Motor neuron (in vitro differentiated cells): ENCODE results near the gene TTN. TPM values are rescaled to one million over a fixed set of nuclear protein-coding genes. Genes with fewer than 3 reads are reported as not detected.

Experiments
- ATAC-seq, 8 experiments: fragments of 200-7000 bp; cut with Tn5 transposase; replicated peaks in 6 of 8; 2 replicates each; pipeline ENCODE4 v1.8.0; 2021; ENCODE audit warnings: mild to moderate bottlenecking in 8 of 8, moderate library complexity in 8 of 8
- H3K27ac ChIP-seq, 2 donors: fragments of 250-450 bp; sonication (Bioruptor Pico); 2 replicates each; pipeline ENCODE4 v1.9.0; 2021; ENCODE audit warnings: antibody characterized with exemption in 2 of 2, mild to moderate bottlenecking in 2 of 2, moderate library complexity in 1 of 2
- H3K4me1 ChIP-seq, 2 donors: fragments of 250-450 bp; sonication (Bioruptor Pico); replicated peaks in 1 of 2; 2 replicates each; pipeline ENCODE4 v1.6.1; 2021; ENCODE audit warnings: antibody characterized with exemption in 2 of 2, mild to moderate bottlenecking in 2 of 2, moderate library complexity in 1 of 2
- H3K4me3 ChIP-seq, 5 donors: fragments of 250-450 bp; sonication (Bioruptor Pico); 2 replicates each; pipeline ENCODE4 v1.9.0; 2021; ENCODE audit warnings: antibody characterized with exemption in 5 of 5, mild to moderate bottlenecking in 5 of 5, moderate library complexity in 4 of 5
- WGBS, 10 experiments: fragments of 450-650 bp; shearing (Covaris generic); methylation state at CpG; one replicate each; pipeline ENCODE4 v1.0.0; 2022; 5-methylcytosine and 5-hydroxymethylcytosine counted together
- in situ Hi-C, 9 experiments: fragments of 400-800 bp; cut with MboI; loops; one replicate each; pipeline ENCODE4 v1.15.0; 2021; ENCODE audit warnings: low sequenced_read_pairs in 9 of 9, low pct_unique_long_range_greater_than_20kb in 2 of 9; ENCODE audit not compliant: unreplicated experiment in 9 of 9
- total RNA-seq, 8 experiments: library from RNA; unstranded; fragments of 300-600 nt; gene quantifications; 2 replicates each; pipeline versions ENCODE4 v1.2.3 to v1.2.4, GENCODE V29; 2022

Gene TTN
- total RNA-seq, 8 experiments from 2014 or later = 0.27 to 2.1 (median 0.90) TPM

DNA sequence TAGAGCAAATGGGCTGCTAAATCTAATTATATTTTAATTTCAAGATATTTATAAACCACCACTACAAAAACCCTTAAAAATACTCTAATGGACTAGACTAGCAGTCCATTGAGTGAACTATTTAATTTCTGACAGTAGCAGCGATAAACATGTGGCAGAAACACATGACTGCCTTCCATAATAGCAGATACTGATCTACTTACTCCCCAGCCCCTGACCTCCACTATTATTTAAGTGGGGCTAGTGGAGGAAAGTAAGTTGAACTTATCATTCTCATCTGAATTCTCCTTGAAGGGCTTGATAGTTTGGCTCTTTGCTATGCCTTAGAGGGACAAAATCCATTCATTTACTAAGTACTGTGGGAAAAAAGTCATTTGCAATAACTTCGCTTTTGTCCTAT, 90.8 kb downstream of the TTN start:
- H3K27ac ChIP-seq = no peak overlapping the region
- no peak for ATAC-seq
- in situ Hi-C loops = no loop called here
- no peak overlapping the region for H3K4me3 ChIP-seq
- WGBS, 10 experiments = 46 to 100% (median 86%) methylated on average over 1 to 2 of the region's 2 CpGs; no CpG with 5 or more reads in 1 of the 10 experiments
- H3K4me1 ChIP-seq = no peaks in the 10 kb centered on the region

DNA sequence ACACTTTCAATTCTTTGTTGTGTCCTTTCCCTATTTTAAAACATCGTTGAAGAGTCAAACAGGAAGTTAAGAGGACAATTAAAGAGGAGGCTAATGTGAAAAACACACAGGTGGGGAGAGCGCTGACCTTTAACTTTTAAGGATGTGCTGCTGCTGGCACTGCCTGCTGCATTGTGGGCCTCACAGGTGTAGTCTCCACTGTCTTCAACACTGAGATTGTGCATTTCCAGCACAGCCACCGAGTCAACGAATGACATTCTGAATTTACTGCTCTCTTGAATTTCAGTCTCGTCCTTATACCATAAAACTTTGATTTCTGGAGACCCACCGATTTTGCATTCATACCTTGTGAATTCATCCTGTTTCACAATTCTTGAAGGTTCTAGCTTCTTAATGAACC, 91.9 kb downstream of the TTN start:
- 26 to 100% (median 68%) methylated on average over 1 to 6 of the region's 6 CpGs for WGBS, 10 experiments
- no peaks in the 10 kb centered on the region for H3K4me1 ChIP-seq
- no peak overlapping the region for H3K4me3 ChIP-seq
- no peak overlapping the region for H3K27ac ChIP-seq
- no peak for ATAC-seq
- in situ Hi-C loops = no loop called here

- 0 to 94% (median 58%) methylated on average over 1 to 2 of the region's 2 CpGs; no CpG with 5 or more reads in 4 of the 10 experiments for WGBS, 10 experiments
- no peaks in the 10 kb centered on the region for H3K4me1 ChIP-seq
- in situ Hi-C loops = no loop called here
- H3K27ac ChIP-seq = no peak overlapping the region
- no peak overlapping the region for H3K4me3 ChIP-seq
- ATAC-seq = no peak
Measured at GRCh38 chr2:178707476-178707875, 99.7 kb downstream of the TTN start.

- Histone ChIP-seq H3K4me3 (no peak overlapping the region), H3K27ac (no peak overlapping the region), H3K4me1 (no peaks in the 10 kb centered on the region)
- 37 to 100% (median 94%) methylated on average over 1 to 5 of the region's 5 CpGs for WGBS, 10 experiments
- ATAC-seq = no peak
- in situ Hi-C loops = no loop called here
Measured at GRCh38 chr2:178704876-178705275, 102.3 kb downstream of the TTN start.

DNA sequence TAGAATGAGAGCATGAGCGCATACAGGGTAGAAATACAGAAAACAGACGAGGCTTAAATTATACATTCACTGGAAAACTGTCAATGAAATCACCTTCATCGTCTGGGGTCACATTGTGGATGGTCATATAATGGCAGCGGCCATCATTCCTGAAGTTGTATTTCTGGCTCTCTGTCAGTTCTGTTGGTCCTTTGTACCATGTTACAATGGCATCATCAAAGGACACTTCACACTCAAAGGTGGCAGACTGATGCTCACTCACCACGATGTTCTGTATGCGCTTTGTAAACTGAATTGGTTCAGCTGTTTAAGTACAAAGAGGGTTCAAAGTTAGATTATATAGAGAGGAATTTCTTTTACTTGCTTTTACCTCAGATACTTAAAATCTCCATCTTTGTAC, 104.9 kb downstream of the TTN start:
- 43 to 90% (median 78%) methylated on average over 2 to 6 of the region's 6 CpGs for WGBS, 10 experiments
- in situ Hi-C loops = no loop called here
- H3K4me3 ChIP-seq = no peak overlapping the region
- H3K27ac ChIP-seq = no peak overlapping the region
- H3K4me1 ChIP-seq = no peaks in the 10 kb centered on the region
- no peak for ATAC-seq

- whole genome bisulfite sequencing, 10 experiments = 37 to 90% (median 57%) methylated on average over 2 to 9 of the region's 9 CpGs; no CpG with 5 or more reads in 1 of the 10 experiments
- in situ Hi-C loops = no loop called here
- Histone ChIP-seq H3K27ac (no peak overlapping the region), H3K4me3 (no peak overlapping the region), H3K4me1 (no peaks in the 10 kb centered on the region)
- no peak for ATAC-seq
Measured at GRCh38 chr2:178700922-178701342, 106.3 kb downstream of the TTN start.

DNA sequence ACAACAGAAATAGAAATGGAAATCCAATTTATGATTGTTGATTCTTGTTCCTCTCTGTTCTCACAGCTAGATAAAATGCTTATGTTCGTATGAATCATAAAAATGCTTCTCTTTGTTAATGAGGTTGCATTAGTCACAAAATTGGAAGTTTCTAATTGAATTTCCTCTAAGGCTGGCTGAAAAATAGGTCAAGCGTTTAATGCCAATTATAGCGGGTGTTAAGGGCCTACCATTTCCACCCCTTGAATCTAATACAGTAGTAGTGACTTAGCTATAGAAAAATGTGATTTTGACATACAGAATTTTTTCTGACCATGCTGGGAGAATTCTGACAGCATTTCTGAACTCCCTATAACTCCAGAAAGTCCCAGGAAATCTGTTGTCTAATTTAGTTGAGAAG, 107.1 kb downstream of the TTN start:
- in situ Hi-C loops = no loop called here
- Histone ChIP-seq H3K4me3 (no peak overlapping the region), H3K4me1 (no peaks in the 10 kb centered on the region), H3K27ac (no peak overlapping the region)
- no peak for ATAC-seq
- WGBS, 10 experiments = 58 to 100% (median 90%) methylated on average over 2 to 3 of the region's 3 CpGs; no CpG with 5 or more reads in 2 of the 10 experiments

GRCh38 chr2:178692845-178693244, 114.4 kb downstream of the TTN start:
- 44 to 100% (median 83%) methylated on average over 1 to 2 of the region's 2 CpGs; no CpG with 5 or more reads in 2 of the 10 experiments for WGBS, 10 experiments
- in situ Hi-C loops = no loop called here
- no peak overlapping the region for H3K27ac ChIP-seq
- ATAC-seq = no peak
- no peak overlapping the region for H3K4me3 ChIP-seq
- no peaks in the 10 kb centered on the region for H3K4me1 ChIP-seq

DNA sequence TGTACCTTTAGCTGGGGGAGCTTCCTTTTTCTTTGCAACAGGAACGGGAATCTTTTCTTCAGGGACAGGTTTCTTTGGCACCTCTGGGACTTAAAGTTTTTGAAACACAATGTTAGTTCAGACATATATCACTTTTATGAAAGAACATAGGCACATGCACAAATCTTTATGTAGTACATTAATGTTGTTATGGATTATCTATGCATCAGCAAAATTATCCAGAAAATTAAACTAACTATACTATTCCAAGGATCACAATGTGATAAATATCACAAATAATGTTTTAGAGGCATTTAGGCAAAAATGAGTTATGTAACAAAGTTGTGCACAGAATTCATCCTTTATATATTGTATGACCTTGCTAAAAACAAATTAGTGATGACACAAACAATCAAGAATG, 117.4 kb downstream of the TTN start:
- H3K27ac ChIP-seq = no peak overlapping the region
- no peaks in the 10 kb centered on the region for H3K4me1 ChIP-seq
- H3K4me3 ChIP-seq = no peak overlapping the region
- WGBS, 10 experiments = 60 to 100% (median 80%) methylated on average over 1 of the region's 1 CpG; no CpG with 5 or more reads in 3 of the 10 experiments
- in situ Hi-C loops = no loop called here
- ATAC-seq = no peak

- no peaks in the 10 kb centered on the region for H3K4me1 ChIP-seq
- 0 to 100% (median 70%) methylated on average over 1 of the region's 1 CpG; no CpG with 5 or more reads in 1 of the 10 experiments for WGBS, 10 experiments
- no peak overlapping the region for H3K27ac ChIP-seq
- in situ Hi-C loops = no loop called here
- no peak for ATAC-seq
- H3K4me3 ChIP-seq = no peak overlapping the region
Measured at GRCh38 chr2:178683877-178684276, 123.3 kb downstream of the TTN start.

GRCh38 chr2:178681081-178681480, 126.1 kb downstream of the TTN start:
- H3K27ac ChIP-seq = no peak overlapping the region
- no peak overlapping the region for H3K4me3 ChIP-seq
- no peaks in the 10 kb centered on the region for H3K4me1 ChIP-seq
- ATAC-seq = no peak
- in situ Hi-C loops = no loop called here
- 37 to 90% (median 73%) methylated on average over 2 to 4 of the region's 4 CpGs for WGBS, 10 experiments

DNA sequence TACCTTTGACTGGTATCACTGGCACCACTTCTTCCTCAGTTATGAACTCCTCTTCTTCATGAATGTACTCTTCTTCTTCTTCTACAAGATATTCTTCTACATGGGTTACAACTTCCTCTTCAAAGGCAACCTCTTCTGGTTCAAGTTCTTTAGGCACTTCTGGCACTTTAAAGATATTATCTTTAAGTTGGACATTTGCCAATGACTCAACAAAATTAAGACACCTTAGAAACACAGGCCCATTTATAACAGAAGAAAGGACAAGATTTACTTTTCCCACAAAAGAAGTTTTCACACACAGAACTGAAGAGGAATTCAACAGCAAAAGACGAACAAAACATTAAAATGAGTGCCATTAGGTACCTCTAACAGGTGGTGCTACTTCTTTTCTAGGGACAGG, 127.3 kb downstream of the TTN start:
- WGBS, 10 experiments = 10 to 100% (median 67%) methylated on average over 1 of the region's 1 CpG; no CpG with 5 or more reads in 1 of the 10 experiments
- H3K27ac ChIP-seq = no peak overlapping the region
- in situ Hi-C loops = no loop called here
- no peaks in the 10 kb centered on the region for H3K4me1 ChIP-seq
- ATAC-seq = no peak
- H3K4me3 ChIP-seq = no peak overlapping the region

- in situ Hi-C loops = no loop called here
- ATAC-seq = no peak
- H3K4me3 ChIP-seq = no peak overlapping the region
- WGBS, 10 experiments = 14 to 86% (median 63%) methylated on average over 1 to 2 of the region's 2 CpGs; no CpG with 5 or more reads in 1 of the 10 experiments
- no peaks in the 10 kb centered on the region for H3K4me1 ChIP-seq
- H3K27ac ChIP-seq = no peak overlapping the region
Measured at GRCh38 chr2:178677599-178677998, 129.6 kb downstream of the TTN start.

GRCh38 chr2:178676046-178676445, 131.2 kb downstream of the TTN start:
- in situ Hi-C loops = no loop called here
- no peak for ATAC-seq
- WGBS, 10 experiments = 50 to 100% (median 89%) methylated on average over 1 to 5 of the region's 5 CpGs; no CpG with 5 or more reads in 1 of the 10 experiments
- no peak overlapping the region for H3K27ac ChIP-seq
- no peak overlapping the region for H3K4me3 ChIP-seq
- no peaks in the 10 kb centered on the region for H3K4me1 ChIP-seq
